DOHH2 (cell line): ENCODE results near the gene PUS10.
"Not testable (repeated sequence)": the region's sequence is repeated elsewhere in the genome, so short reads cannot be mapped to it uniquely, and the experiment has no call there.

ENCODE experiments used
- H3F3A ChIP-seq: fragments of 200-600 bp; sonication (generic), shearing (Covaris generic); 2 replicates; pipeline ENCODE4 v1.6.0; 2016; ENCODE audit warnings: antibody characterized with exemption, mild to moderate bottlenecking; ENCODE audit not compliant: control insufficient read depth, insufficient read depth
- H3K27ac ChIP-seq: fragments of 200-600 bp; sonication (generic); 2 replicates; pipeline ENCODE4 v1.5.1; 2014; ENCODE audit warnings: low read depth, mild to moderate bottlenecking, low read length, moderate library complexity
- H3K27me3 ChIP-seq: fragments of 200-600 bp; sonication (generic); 2 replicates; pipeline ENCODE4 v1.6.1; 2014; ENCODE audit warnings: mild to moderate bottlenecking, low read length, mixed read lengths; ENCODE audit not compliant: control insufficient read depth
- H3K36me3 ChIP-seq: fragments of 200-600 bp; sonication (generic); 2 replicates; pipeline ENCODE4 v1.6.1; 2014; ENCODE audit warnings: mild to moderate bottlenecking, low read length, moderate library complexity, mixed read lengths; ENCODE audit not compliant: control insufficient read depth
- H3K4me1 ChIP-seq: fragments of 200-600 bp; sonication (generic); 2 replicates; pipeline ENCODE4 v1.6.1; 2014; ENCODE audit warnings: mild to moderate bottlenecking, low read length, mixed read lengths; ENCODE audit not compliant: control insufficient read depth
- H3K4me2 ChIP-seq: fragments of 200-600 bp; sonication (generic); 2 replicates; pipeline ENCODE4 v1.6.0; 2014; ENCODE audit warnings: mild to moderate bottlenecking, low read length, moderate library complexity
- H3K4me3 ChIP-seq: fragments of 200-600 bp; sonication (generic); 2 replicates; pipeline ENCODE4 v1.5.1; 2014; ENCODE audit warnings: mild to moderate bottlenecking, low read length, mixed read lengths
- H3K79me2 ChIP-seq: fragments of 200-600 bp; sonication (generic); 2 replicates; pipeline ENCODE4 v1.6.1; 2014; ENCODE audit warnings: mild to moderate bottlenecking, low read length, mixed read lengths; ENCODE audit not compliant: control insufficient read depth
- H3K9me2 ChIP-seq: fragments of 200-600 bp; sonication (generic); replicated peaks from 2 replicates; pipeline ENCODE4 v1.6.1; 2014; ENCODE audit warnings: mild to moderate bottlenecking, low read length, mixed read lengths; ENCODE audit not compliant: control insufficient read depth
- H3K9me3 ChIP-seq: fragments of 200-600 bp; sonication (generic); 2 replicates; pipeline ENCODE4 v1.6.1; 2014; ENCODE audit warnings: antibody characterized with exemption, low read length, mixed read lengths; ENCODE audit not compliant: control insufficient read depth, insufficient read depth
- H4K20me1 ChIP-seq: fragments of 200-600 bp; sonication (generic); 2 replicates; pipeline ENCODE4 v1.6.0; 2014; ENCODE audit warnings: low read depth, mild to moderate bottlenecking, antibody characterized with exemption, low read length, moderate library complexity; ENCODE audit not compliant: control insufficient read depth, insufficient read depth
- EZH2phosphoT487 ChIP-seq: fragments of 200-600 bp; sonication (generic); IDR thresholded peaks from 2 replicates; pipeline ENCODE4 v1.6.1; 2017; ENCODE audit warnings: borderline replicate concordance, mild to moderate bottlenecking, antibody characterized with exemption, low read length, moderate library complexity, mixed read lengths
- TF ChIP-seq, protein P1 (sequence below): fragments of 200-600 bp; sonication (generic); IDR thresholded peaks from one replicate; pipeline ENCODE4 v1.5.1; 2014; ENCODE audit warnings: antibody characterized with exemption, mild to moderate bottlenecking, low read depth, low read length; ENCODE audit not compliant: poor library complexity, severe bottlenecking

Gene PUS10

GRCh38 chr2:61013382-61013781 is 4.7 kb downstream of the PUS10 start:
- H3F3A ChIP-seq = no peaks in the 10 kb centered on the region
- H3K27me3 ChIP-seq = no peaks in the 10 kb centered on the region
- peaks cover 11% of the 10 kb centered on the region for H3K4me1 ChIP-seq
- no peak overlapping the region for H3K4me3 ChIP-seq
- TF ChIP-seq, protein P1, sequence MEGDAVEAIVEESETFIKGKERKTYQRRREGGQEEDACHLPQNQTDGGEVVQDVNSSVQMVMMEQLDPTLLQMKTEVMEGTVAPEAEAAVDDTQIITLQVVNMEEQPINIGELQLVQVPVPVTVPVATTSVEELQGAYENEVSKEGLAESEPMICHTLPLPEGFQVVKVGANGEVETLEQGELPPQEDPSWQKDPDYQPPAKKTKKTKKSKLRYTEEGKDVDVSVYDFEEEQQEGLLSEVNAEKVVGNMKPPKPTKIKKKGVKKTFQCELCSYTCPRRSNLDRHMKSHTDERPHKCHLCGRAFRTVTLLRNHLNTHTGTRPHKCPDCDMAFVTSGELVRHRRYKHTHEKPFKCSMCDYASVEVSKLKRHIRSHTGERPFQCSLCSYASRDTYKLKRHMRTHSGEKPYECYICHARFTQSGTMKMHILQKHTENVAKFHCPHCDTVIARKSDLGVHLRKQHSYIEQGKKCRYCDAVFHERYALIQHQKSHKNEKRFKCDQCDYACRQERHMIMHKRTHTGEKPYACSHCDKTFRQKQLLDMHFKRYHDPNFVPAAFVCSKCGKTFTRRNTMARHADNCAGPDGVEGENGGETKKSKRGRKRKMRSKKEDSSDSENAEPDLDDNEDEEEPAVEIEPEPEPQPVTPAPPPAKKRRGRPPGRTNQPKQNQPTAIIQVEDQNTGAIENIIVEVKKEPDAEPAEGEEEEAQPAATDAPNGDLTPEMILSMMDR = no peak
- TF ChIP-seq EZH2phosphoT487 = no peak
- no peaks in the 10 kb centered on the region for H3K9me3 ChIP-seq
- H3K4me2 ChIP-seq = no peak overlapping the region
- H3K79me2 ChIP-seq = peaks cover 30% of the 10 kb centered on the region
- peaks cover 3% of the 10 kb centered on the region; the same call in 1 of the 2 replicates for H3K36me3 ChIP-seq
- H4K20me1 ChIP-seq = no peaks in the 10 kb centered on the region
- no peaks in the 10 kb centered on the region for H3K9me2 ChIP-seq
- no peak overlapping the region for H3K27ac ChIP-seq

DNA sequence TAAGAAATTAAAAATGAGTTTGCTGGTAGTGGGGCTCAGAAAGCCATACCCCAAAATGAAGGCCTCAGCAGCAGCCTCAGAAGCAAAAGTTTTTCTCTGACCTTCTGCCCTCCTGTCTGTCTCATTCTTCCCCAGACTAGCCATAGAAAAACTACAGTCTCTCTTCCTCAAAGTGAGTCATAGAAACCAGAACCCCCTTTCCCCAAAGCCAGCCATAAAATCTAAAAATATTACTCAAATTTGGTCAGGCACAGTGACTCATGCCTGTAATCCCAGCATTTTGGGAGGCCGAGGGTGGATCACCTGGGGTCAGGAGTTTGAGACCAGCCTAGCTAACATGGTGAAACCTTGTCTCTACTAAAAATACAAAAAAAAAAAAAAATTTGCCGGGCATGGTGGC is 5.8 kb downstream of the PUS10 start:
- H3K79me2 ChIP-seq = peaks cover 20% of the 10 kb centered on the region
- H3K4me1 ChIP-seq = peaks cover 11% of the 10 kb centered on the region
- not testable (repeated sequence) for H3K4me3 ChIP-seq, H3K9me2 ChIP-seq, H3K27ac ChIP-seq, H3K36me3 ChIP-seq, H3F3A ChIP-seq, H3K9me3 ChIP-seq, H3K4me2 ChIP-seq, H3K27me3 ChIP-seq, H4K20me1 ChIP-seq

- peaks cover 11% of the 10 kb centered on the region for H3K4me1 ChIP-seq
- peaks cover 17% of the 10 kb centered on the region for H3K79me2 ChIP-seq
- H3K36me3 ChIP-seq = no peaks in the 10 kb centered on the region
- no peak overlapping the region for H3K4me2 ChIP-seq
- H4K20me1 ChIP-seq = no peaks in the 10 kb centered on the region
- TF ChIP-seq EZH2phosphoT487 = no peak
- TF ChIP-seq, protein P1 = no peak
- H3F3A ChIP-seq = no peaks in the 10 kb centered on the region
- H3K9me2 ChIP-seq = no peaks in the 10 kb centered on the region
- no peaks in the 10 kb centered on the region for H3K9me3 ChIP-seq
- no peaks in the 10 kb centered on the region for H3K27me3 ChIP-seq
- H3K27ac ChIP-seq = no peak overlapping the region
- no peak overlapping the region for H3K4me3 ChIP-seq
Measured at GRCh38 chr2:61011678-61012077, 6.4 kb downstream of the PUS10 start.

GRCh38 chr2:61009355-61009754 is 8.7 kb downstream of the PUS10 start:
- H3K27me3 ChIP-seq = no peaks in the 10 kb centered on the region
- no peak overlapping the region for H3K27ac ChIP-seq
- H3K4me1 ChIP-seq = no peaks in the 10 kb centered on the region
- no peaks in the 10 kb centered on the region; the same call in 1 of the 2 replicates for H3K79me2 ChIP-seq
- H3K9me2 ChIP-seq = no peaks in the 10 kb centered on the region
- H3F3A ChIP-seq = no peaks in the 10 kb centered on the region
- no peaks in the 10 kb centered on the region for H4K20me1 ChIP-seq
- no peaks in the 10 kb centered on the region for H3K9me3 ChIP-seq
- no peak overlapping the region for H3K4me2 ChIP-seq
- TF ChIP-seq EZH2phosphoT487 = no peak
- TF ChIP-seq, protein P1 = no peak
- H3K36me3 ChIP-seq = no peaks in the 10 kb centered on the region
- no peak overlapping the region for H3K4me3 ChIP-seq
